WTC11 (cell line): ENCODE data around the gene KNDC1.
A peak's percentile ranks its signal among the peaks of the same experiment; 100 is the strongest.

Experiments used
- ESRRA ChIP-seq: sonication (generic); formaldehyde crosslinking; IDR thresholded peaks from 2 replicates; pipeline ENCODE4 v1.8.1; 2022; ENCODE audit warnings: mild to moderate bottlenecking, missing genetic modification reagents, borderline replicate concordance
- NR3C1 ChIP-seq: sonication (generic); formaldehyde crosslinking; conservative IDR thresholded peaks from 2 replicates; pipeline ENCODE4 v1.8.1; 2023; ENCODE audit warnings: low read depth, mild to moderate bottlenecking, missing genetic modification reagents
- SP1 ChIP-seq: sonication (generic); formaldehyde crosslinking; conservative IDR thresholded peaks from 2 replicates; pipeline ENCODE4 v1.8.1; 2022; ENCODE audit warnings: missing genetic modification reagents
- USF1 ChIP-seq: sonication (generic); formaldehyde crosslinking; IDR thresholded peaks from 2 replicates; pipeline ENCODE4 v1.8.0; 2022; ENCODE audit warnings: mild to moderate bottlenecking, missing genetic modification reagents
- TF ChIP-seq, protein P1 (sequence below): fragments of 200-600 bp; IDR thresholded peaks from 2 replicates; pipeline ENCODE4 v1.8.0; 2022; ENCODE audit warnings: antibody characterized with exemption

DNA sequence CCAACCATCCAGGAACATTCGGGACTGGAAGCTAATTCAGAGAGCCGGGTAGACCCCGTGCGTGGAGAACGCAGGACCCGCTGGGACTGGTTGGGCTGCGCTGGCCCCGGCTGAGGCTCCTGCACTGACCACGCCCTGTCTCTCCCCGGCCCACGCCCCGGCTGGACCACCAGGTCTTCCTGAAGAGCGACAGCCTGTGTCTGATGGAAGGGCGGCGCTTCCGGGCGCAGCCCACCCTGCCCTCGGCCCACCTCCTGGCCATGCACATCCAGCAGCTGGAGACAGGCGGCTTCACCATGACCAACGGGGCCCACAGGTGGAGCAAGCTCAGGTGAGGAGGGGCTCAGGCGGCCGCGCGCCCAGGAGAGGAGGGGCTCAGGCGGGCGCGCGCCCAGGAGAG, 59.8 kb downstream of the KNDC1 start:
- TF ChIP-seq SP1 (CRISPR knock-in tag), result 0 out of 2 replicates have a peak, but pooled peaks have one; percentile 38
- TF ChIP-seq ESRRA, result no peak
- TF ChIP-seq, protein P1, sequence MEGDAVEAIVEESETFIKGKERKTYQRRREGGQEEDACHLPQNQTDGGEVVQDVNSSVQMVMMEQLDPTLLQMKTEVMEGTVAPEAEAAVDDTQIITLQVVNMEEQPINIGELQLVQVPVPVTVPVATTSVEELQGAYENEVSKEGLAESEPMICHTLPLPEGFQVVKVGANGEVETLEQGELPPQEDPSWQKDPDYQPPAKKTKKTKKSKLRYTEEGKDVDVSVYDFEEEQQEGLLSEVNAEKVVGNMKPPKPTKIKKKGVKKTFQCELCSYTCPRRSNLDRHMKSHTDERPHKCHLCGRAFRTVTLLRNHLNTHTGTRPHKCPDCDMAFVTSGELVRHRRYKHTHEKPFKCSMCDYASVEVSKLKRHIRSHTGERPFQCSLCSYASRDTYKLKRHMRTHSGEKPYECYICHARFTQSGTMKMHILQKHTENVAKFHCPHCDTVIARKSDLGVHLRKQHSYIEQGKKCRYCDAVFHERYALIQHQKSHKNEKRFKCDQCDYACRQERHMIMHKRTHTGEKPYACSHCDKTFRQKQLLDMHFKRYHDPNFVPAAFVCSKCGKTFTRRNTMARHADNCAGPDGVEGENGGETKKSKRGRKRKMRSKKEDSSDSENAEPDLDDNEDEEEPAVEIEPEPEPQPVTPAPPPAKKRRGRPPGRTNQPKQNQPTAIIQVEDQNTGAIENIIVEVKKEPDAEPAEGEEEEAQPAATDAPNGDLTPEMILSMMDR, result no peak
- no peak for TF ChIP-seq USF1 (CRISPR knock-in tag)
- no peak for TF ChIP-seq NR3C1 (CRISPR knock-in tag)
